MM.1S (cell line): ENCODE results near the gene ASPHD1.

Experiments
- DNase-seq: peaks from one replicate; pipeline ENCODE4 v3.0.0-alpha.2; 2015
- H2AFZ ChIP-seq: fragments of 300-600 bp; sonication (generic); 2 replicates; pipeline ENCODE4 v1.6.0; 2016; ENCODE audit warnings: antibody characterized with exemption, low read length
- H3F3A ChIP-seq: fragments of 300-600 bp; sonication (generic); 2 replicates; pipeline ENCODE4 v1.6.1; 2016; ENCODE audit warnings: mild to moderate bottlenecking, antibody characterized with exemption, low read length, moderate library complexity, mixed read lengths; ENCODE audit not compliant: insufficient read depth
- H3K27ac ChIP-seq: fragments of 300-600 bp; sonication (generic); 2 replicates; pipeline ENCODE4 v1.5.1; 2016; ENCODE audit warnings: mild to moderate bottlenecking, low read length
- H3K27me3 ChIP-seq: fragments of 300-600 bp; sonication (generic); replicated peaks from 2 replicates; pipeline ENCODE4 v1.6.0; 2016; ENCODE audit warnings: low read length; ENCODE audit not compliant: insufficient read depth
- H3K36me3 ChIP-seq: fragments of 300-600 bp; sonication (generic); replicated peaks from 2 replicates; pipeline ENCODE4 v1.6.1; 2016; ENCODE audit warnings: mild to moderate bottlenecking, low read length, mixed read lengths; ENCODE audit not compliant: insufficient read depth
- H3K4me1 ChIP-seq: fragments of 300-600 bp; sonication (generic); 2 replicates; pipeline ENCODE4 v1.6.1; 2016; ENCODE audit warnings: low read length, mixed read lengths
- H3K4me2 ChIP-seq: fragments of 300-600 bp; sonication (generic); 2 replicates; pipeline ENCODE4 v1.6.0; 2016; ENCODE audit warnings: low read depth, low read length
- H3K4me3 ChIP-seq: fragments of 300-600 bp; sonication (generic); 2 replicates; pipeline ENCODE4 v1.5.1; 2016; ENCODE audit warnings: low read length, mixed read lengths
- H3K79me2 ChIP-seq: fragments of 300-600 bp; sonication (generic); 2 replicates; pipeline ENCODE4 v1.6.1; 2016; ENCODE audit warnings: mixed run types, low read length, mixed read lengths
- H3K9ac ChIP-seq: fragments of 300-600 bp; sonication (generic); 2 replicates; pipeline ENCODE4 v1.6.1; 2016; ENCODE audit warnings: low read length, mixed read lengths
- H3K9me2 ChIP-seq: fragments of 300-600 bp; sonication (generic); replicated peaks from 2 replicates; pipeline ENCODE4 v1.6.1; 2016; ENCODE audit warnings: mild to moderate bottlenecking, low read length, mixed read lengths; ENCODE audit not compliant: insufficient read depth
- H3K9me3 ChIP-seq: fragments of 300-600 bp; sonication (generic); replicated peaks from 2 replicates; pipeline ENCODE4 v1.6.1; 2016; ENCODE audit warnings: mild to moderate bottlenecking, low read length, mixed read lengths; ENCODE audit not compliant: insufficient read depth
- H4K20me1 ChIP-seq: fragments of 300-600 bp; sonication (generic); 2 replicates; pipeline ENCODE4 v1.6.1; 2016; ENCODE audit warnings: mild to moderate bottlenecking, low read length, moderate library complexity, mixed read lengths; ENCODE audit not compliant: insufficient read depth
- CTCF ChIP-seq: fragments of 300-600 bp; sonication (generic); IDR thresholded peaks from 2 replicates; pipeline ENCODE4 v1.5.1; 2016; ENCODE audit warnings: antibody characterized with exemption, low read length, mixed read lengths
- EZH2 ChIP-seq: fragments of 300-600 bp; sonication (generic); optimal IDR thresholded peaks from 2 replicates; pipeline ENCODE3; 2017; ENCODE audit warnings: low read depth, mild to moderate bottlenecking, antibody characterized with exemption, low read length, mixed read lengths
- EZH2phosphoT487 ChIP-seq: fragments of 300-600 bp; sonication (generic); IDR thresholded peaks from 2 replicates; pipeline ENCODE4 v1.6.1; 2018; ENCODE audit warnings: antibody characterized with exemption, low read length

The ASPHD1 gene

GRCh38 chr16:29916979-29917378 lies 16.7 kb downstream of the ASPHD1 start:
- Histone ChIP-seq H3K79me2 (no peaks in the 10 kb centered on the region), H3K9me2 (no peaks in the 10 kb centered on the region), H3K4me2 (no peak overlapping the region), H3K4me1 (no peaks in the 10 kb centered on the region), H3K9me3 (no peaks in the 10 kb centered on the region), H3K9ac (no peak overlapping the region), H3K36me3 (no peaks in the 10 kb centered on the region; the same call in none of the 2 replicates), H3K4me3 (no peak overlapping the region), H4K20me1 (no peaks in the 10 kb centered on the region), H3K27ac (no peak overlapping the region), H3F3A (no peaks in the 10 kb centered on the region), H2AFZ (no peak overlapping the region), H3K27me3 (no peaks in the 10 kb centered on the region)
- no peak for DNase-seq
- TF ChIP-seq EZH2 (no peak), EZH2phosphoT487 (no peak), CTCF (no peak)

GRCh38 chr16:29920288-29921033 lies 20.2 kb downstream of the ASPHD1 start:
- H3K9me2 ChIP-seq, result no peaks in the 10 kb centered on the region
- no peaks in the 10 kb centered on the region for H3K27me3 ChIP-seq
- H4K20me1 ChIP-seq, result no peaks in the 10 kb centered on the region
- DNase-seq, result no peak
- TF ChIP-seq EZH2phosphoT487, result no peak
- no peak for TF ChIP-seq CTCF
- TF ChIP-seq EZH2, result no peak
- no peaks in the 10 kb centered on the region; the same call in none of the 2 replicates for H3K36me3 ChIP-seq
- H3F3A ChIP-seq, result no peaks in the 10 kb centered on the region
- H3K4me2 ChIP-seq, result no peak overlapping the region
- no peak overlapping the region for H3K9ac ChIP-seq
- no peaks in the 10 kb centered on the region for H3K4me1 ChIP-seq
- H2AFZ ChIP-seq, result no peak overlapping the region
- no peak overlapping the region for H3K4me3 ChIP-seq
- H3K9me3 ChIP-seq, result no peaks in the 10 kb centered on the region
- H3K79me2 ChIP-seq, result peaks cover 12% of the 10 kb centered on the region
- no peak overlapping the region for H3K27ac ChIP-seq

GRCh38 chr16:29921034-29921385 lies 20.7 kb downstream of the ASPHD1 start:
- Histone ChIP-seq H3K4me2 (no peak overlapping the region), H4K20me1 (no peaks in the 10 kb centered on the region)

More at GRCh38 chr16:29921034-29921385, 20.7 kb downstream of the ASPHD1 start:
- TF ChIP-seq EZH2 (no peak), CTCF (no peak), EZH2phosphoT487 (no peak)
- Histone ChIP-seq H3K9ac (no peak overlapping the region), H3K27me3 (no peaks in the 10 kb centered on the region), H3K9me3 (no peaks in the 10 kb centered on the region), H3K27ac (no peak overlapping the region), H3K79me2 (peaks cover 17% of the 10 kb centered on the region), H2AFZ (no peak overlapping the region), H3K36me3 (no peaks in the 10 kb centered on the region; the same call in none of the 2 replicates), H3F3A (no peaks in the 10 kb centered on the region), H3K4me3 (no peak overlapping the region), H3K9me2 (no peaks in the 10 kb centered on the region), H3K4me1 (no peaks in the 10 kb centered on the region)
- DNase-seq, result no peak
